Smooth muscle cell (in vitro differentiated cells): ENCODE results near the gene SLC49A4. TPM values are rescaled to one million over a fixed set of nuclear protein-coding genes. Genes with fewer than 3 reads are reported as not detected.

Source experiments
- DNase-seq: peaks from one replicate; lab custom pipeline; 2025; ENCODE audit not compliant: unreplicated experiment; lab: John Stamatoyannopoulos, UW
- H2AFZ ChIP-seq: fragments of 200-600 bp; sonication (generic); 2 replicates; pipeline ENCODE4 v1.6.0; 2016; ENCODE audit warnings: antibody characterized with exemption, low read depth, mild to moderate bottlenecking
- H3F3A ChIP-seq: fragments of 200-600 bp; sonication (generic); 2 replicates; pipeline ENCODE4 v1.6.0; 2017; ENCODE audit warnings: antibody characterized with exemption, low read depth
- H3K27ac ChIP-seq: fragments of 200-600 bp; sonication (generic); 2 replicates; pipeline ENCODE4 v1.5.1; 2016; ENCODE audit warnings: low read depth, mild to moderate bottlenecking
- H3K27me3 ChIP-seq: fragments of 200-600 bp; sonication (generic); 2 replicates; pipeline ENCODE4 v1.6.1; 2016; ENCODE audit warnings: low read depth, mild to moderate bottlenecking
- H3K36me3 ChIP-seq: fragments of 200-600 bp; sonication (generic); 2 replicates; pipeline ENCODE4 v1.5.1; 2016; ENCODE audit warnings: low read depth
- H3K4me1 ChIP-seq: fragments of 200-600 bp; sonication (generic); 2 replicates; pipeline ENCODE4 v1.5.1; 2016; ENCODE audit warnings: low read depth
- H3K4me2 ChIP-seq: fragments of 200-600 bp; sonication (generic); 2 replicates; pipeline ENCODE4 v1.6.0; 2016; ENCODE audit warnings: mild to moderate bottlenecking
- H3K4me3 ChIP-seq: fragments of 200-600 bp; sonication (generic); 2 replicates; pipeline ENCODE4 v1.5.1; 2016; ENCODE audit warnings: mild to moderate bottlenecking
- H3K79me2 ChIP-seq: fragments of 200-600 bp; sonication (generic); 2 replicates; pipeline ENCODE4 v1.6.0; 2016; ENCODE audit warnings: low read depth, mild to moderate bottlenecking
- H3K9ac ChIP-seq: fragments of 200-600 bp; sonication (generic); 2 replicates; pipeline ENCODE4 v1.6.0; 2016; ENCODE audit warnings: low read depth
- H3K9me3 ChIP-seq: fragments of 200-600 bp; sonication (generic); replicated peaks from 2 replicates; pipeline ENCODE4 v1.5.1; 2016; ENCODE audit warnings: low read depth
- H4K20me1 ChIP-seq: fragments of 200-600 bp; sonication (generic); 2 replicates; pipeline ENCODE4 v1.6.0; 2016; ENCODE audit warnings: low read depth
- WGBS: methylation state at CpG from one replicate; pipeline ENCODE4 v1.1.7; 2016; ENCODE audit warnings: low lambda C conversion rate; 5-methylcytosine and 5-hydroxymethylcytosine counted together
- polyA plus RNA-seq: library from polyadenylated mRNA; unstranded; fragments of >200 nt; fragmentation: Nextera tagmentation; extraction: Ambion mirVana; gene quantifications from 2 replicates; pipeline ENCODE4 v1.2.1, GENCODE V29; 2016
- total RNA-seq: library from RNA; depleted of rRNA; stranded (reverse); fragments of >200 nt; gene quantifications from 2 replicates; pipeline ENCODE4 v1.2.3, GENCODE V29; 2014
- TF ChIP-seq, protein P1 (sequence below): fragments of 200-600 bp; sonication (generic); IDR thresholded peaks from 2 replicates; pipeline ENCODE4 v1.5.1; 2017; ENCODE audit warnings: borderline replicate concordance, mild to moderate bottlenecking, antibody characterized with exemption; ENCODE audit not compliant: insufficient read depth, poor library complexity, severe bottlenecking

SLC49A4 gene
- total and polyA plus RNA-seq, 2 experiments from 2014 or later: 7.8 to 19.5 TPM

GRCh38 chr3:122785231-122785630 is 9.6 kb upstream of the SLC49A4 start:
- Histone ChIP-seq H3K27me3 (no peaks in the 10 kb centered on the region), H2AFZ (no peak overlapping the region), H3K4me3 (no peak overlapping the region), H3K4me1 (no peaks in the 10 kb centered on the region), H3K9ac (no peak overlapping the region), H3F3A (peaks cover 5% of the 10 kb centered on the region), H3K4me2 (no peak overlapping the region), H3K79me2 (no peaks in the 10 kb centered on the region), H3K36me3 (no peaks in the 10 kb centered on the region), H3K27ac (peak overlapping the region; percentile 60), H3K9me3 (no peaks in the 10 kb centered on the region), H4K20me1 (no peaks in the 10 kb centered on the region)
- TF ChIP-seq, protein P1, sequence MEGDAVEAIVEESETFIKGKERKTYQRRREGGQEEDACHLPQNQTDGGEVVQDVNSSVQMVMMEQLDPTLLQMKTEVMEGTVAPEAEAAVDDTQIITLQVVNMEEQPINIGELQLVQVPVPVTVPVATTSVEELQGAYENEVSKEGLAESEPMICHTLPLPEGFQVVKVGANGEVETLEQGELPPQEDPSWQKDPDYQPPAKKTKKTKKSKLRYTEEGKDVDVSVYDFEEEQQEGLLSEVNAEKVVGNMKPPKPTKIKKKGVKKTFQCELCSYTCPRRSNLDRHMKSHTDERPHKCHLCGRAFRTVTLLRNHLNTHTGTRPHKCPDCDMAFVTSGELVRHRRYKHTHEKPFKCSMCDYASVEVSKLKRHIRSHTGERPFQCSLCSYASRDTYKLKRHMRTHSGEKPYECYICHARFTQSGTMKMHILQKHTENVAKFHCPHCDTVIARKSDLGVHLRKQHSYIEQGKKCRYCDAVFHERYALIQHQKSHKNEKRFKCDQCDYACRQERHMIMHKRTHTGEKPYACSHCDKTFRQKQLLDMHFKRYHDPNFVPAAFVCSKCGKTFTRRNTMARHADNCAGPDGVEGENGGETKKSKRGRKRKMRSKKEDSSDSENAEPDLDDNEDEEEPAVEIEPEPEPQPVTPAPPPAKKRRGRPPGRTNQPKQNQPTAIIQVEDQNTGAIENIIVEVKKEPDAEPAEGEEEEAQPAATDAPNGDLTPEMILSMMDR: no peak
- 90% methylated on average over 1 of the region's 1 CpG for WGBS
- no peak for DNase-seq

DNA sequence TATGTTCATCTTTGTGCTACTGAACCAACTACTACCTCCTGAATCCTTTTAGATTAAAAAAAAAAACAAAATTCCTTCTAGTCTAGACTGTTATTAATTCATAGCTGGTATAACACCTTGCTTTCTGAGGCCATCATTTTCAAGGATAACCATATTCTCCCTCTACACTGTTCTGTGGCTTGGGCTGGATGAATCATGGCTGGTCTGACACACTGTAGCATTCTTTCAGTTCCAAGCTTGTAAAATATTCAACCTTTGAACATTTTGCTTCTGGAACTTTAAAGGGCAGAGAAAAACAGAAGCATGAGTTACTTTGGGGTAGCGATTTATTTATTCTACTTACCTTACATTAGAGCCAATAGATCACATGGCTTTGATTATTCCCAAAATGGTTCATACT is 8.8 kb upstream of the SLC49A4 start:
- Histone ChIP-seq H3K27ac (peak overlapping the region; percentile 60), H4K20me1 (no peaks in the 10 kb centered on the region), H3F3A (peaks cover 5% of the 10 kb centered on the region), H3K9me3 (no peaks in the 10 kb centered on the region), H3K4me1 (no peaks in the 10 kb centered on the region), H3K4me2 (peak overlapping the region; percentile 28), H3K9ac (no peak overlapping the region), H3K4me3 (no peak overlapping the region), H3K79me2 (no peaks in the 10 kb centered on the region), H3K27me3 (no peaks in the 10 kb centered on the region), H3K36me3 (no peaks in the 10 kb centered on the region), H2AFZ (no peak overlapping the region)
- no peak for DNase-seq
- TF ChIP-seq, protein P1: no peak
- WGBS: 72% methylated on average over 1 of the region's 1 CpG

DNA sequence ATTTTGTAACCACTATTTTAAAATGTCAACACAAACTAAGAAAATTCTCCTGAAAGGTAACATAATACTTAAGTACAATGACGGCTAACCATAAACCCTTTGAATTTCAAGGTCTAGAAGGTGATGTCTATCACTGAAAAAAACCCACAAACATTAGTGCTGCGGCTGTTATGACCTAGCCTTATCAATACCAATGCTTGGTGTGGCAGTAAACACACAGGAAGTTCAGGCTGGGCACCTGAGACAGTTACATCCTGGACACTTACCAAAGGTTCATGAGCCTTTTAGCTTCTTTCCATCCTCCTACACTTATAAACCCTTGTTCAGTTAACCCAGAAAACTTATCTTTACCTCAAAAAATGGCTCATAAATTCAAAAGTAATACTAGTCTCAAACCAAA is 7.0 kb upstream of the SLC49A4 start:
- Histone ChIP-seq H2AFZ (no peak overlapping the region), H3F3A (peaks cover 5% of the 10 kb centered on the region), H3K9ac (no peak overlapping the region), H3K79me2 (no peaks in the 10 kb centered on the region), H4K20me1 (no peaks in the 10 kb centered on the region), H3K27ac (no peak overlapping the region), H3K9me3 (no peaks in the 10 kb centered on the region), H3K4me3 (no peak overlapping the region), H3K27me3 (no peaks in the 10 kb centered on the region), H3K4me2 (no peak overlapping the region), H3K36me3 (no peaks in the 10 kb centered on the region), H3K4me1 (peaks cover 1% of the 10 kb centered on the region)
- 90% methylated on average over 2 of the region's 2 CpGs for WGBS
- DNase-seq: no peak
- TF ChIP-seq, protein P1: no peak

DNA sequence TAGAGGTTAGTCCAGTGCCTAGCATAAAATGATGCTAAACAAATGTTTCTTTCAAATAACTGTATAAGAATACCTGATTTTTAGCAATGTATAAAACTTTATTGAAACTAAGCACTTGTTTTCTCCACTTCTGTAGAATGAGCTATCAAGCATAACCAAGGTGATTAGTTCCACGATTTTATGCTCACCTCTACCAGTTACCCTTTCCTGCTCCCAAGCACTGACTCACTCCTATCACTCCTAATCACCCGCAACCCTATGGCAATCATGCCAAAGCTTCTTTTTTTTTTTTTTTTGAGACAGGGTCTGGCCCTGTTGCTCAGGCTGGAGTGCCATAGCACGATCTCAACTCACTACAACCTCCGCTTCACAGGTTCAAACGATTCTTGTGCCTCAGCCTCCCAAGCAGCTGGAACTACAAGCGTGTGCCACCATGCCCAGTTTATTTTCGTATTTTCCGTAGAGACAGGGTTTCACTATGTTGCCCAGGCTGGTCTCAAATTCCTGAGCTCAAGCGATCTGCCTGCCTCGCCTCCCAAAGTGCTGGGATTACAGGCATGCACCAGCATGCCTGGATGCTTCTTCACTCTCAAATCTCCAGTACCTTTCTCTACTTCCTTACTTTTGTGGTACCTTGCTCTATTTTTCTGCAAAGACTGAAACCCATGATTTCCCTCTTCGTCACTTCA is 5.1 kb upstream of the SLC49A4 start:
- no peaks in the 10 kb centered on the region for H3K9me3 ChIP-seq
- no peak overlapping the region for H3K4me3 ChIP-seq
- no peaks in the 10 kb centered on the region for H3K36me3 ChIP-seq
- H4K20me1 ChIP-seq: no peaks in the 10 kb centered on the region
- no peak overlapping the region for H2AFZ ChIP-seq
- H3K4me2 ChIP-seq: no peak overlapping the region
- TF ChIP-seq, protein P1: no peak
- H3K79me2 ChIP-seq: no peaks in the 10 kb centered on the region
- H3F3A ChIP-seq: peaks cover 5% of the 10 kb centered on the region
- H3K27ac ChIP-seq: no peak overlapping the region
- no peak for DNase-seq
- peaks cover 9% of the 10 kb centered on the region for H3K4me1 ChIP-seq
- no peak overlapping the region for H3K9ac ChIP-seq
- 79% methylated on average over 11 of the region's 11 CpGs for WGBS
- no peaks in the 10 kb centered on the region for H3K27me3 ChIP-seq
